Testis (tissue), 2 donors: ENCODE results near the gene AKR1C3.

Experiments
- CTCF ChIP-seq, 3 experiments: fragments of 450-650 bp in 2 of 3; fragments of 200-600 bp in 1 of 3; sonication (generic) in 1 of 3; IDR thresholded peaks; one replicate each; pipeline ENCODE4 v1.5.1; 2016 to 2019; ENCODE audit warnings: antibody characterized with exemption in 3 of 3, mild to moderate bottlenecking in 2 of 3, moderate library complexity in 1 of 3
- POLR2A ChIP-seq: fragments of 450-650 bp; IDR thresholded peaks from one replicate; pipeline ENCODE4 v1.6.1; 2017; ENCODE audit warnings: antibody characterized with exemption, mild to moderate bottlenecking, moderate library complexity

GRCh38 chr10:5107860-5108526 lies 13.8 kb downstream of the AKR1C3 start:
- TF ChIP-seq CTCF (IDR thresholded peaks at IDR 0.05) = no peak
- no peak for TF ChIP-seq POLR2A
